Stimulated activated CD4-positive, alpha-beta T cell treated with anti-CD3 and anti-CD28 coated beads, Interleukin-4, amount 100 ng/mL, for 48 hours (primary cell): ENCODE measurements around the gene SCAPER.
"Not testable (repeated sequence)": the region's sequence is repeated elsewhere in the genome, so short reads cannot be mapped to it uniquely, and the experiment has no call there.

ENCODE experiments used
- DNase-seq, 2 donors: peaks; one replicate each; pipeline ENCODE4 v3.0.0-alpha.2; 2020; ENCODE audit warnings: low read depth in 2 of 2

Gene SCAPER

GRCh38 chr15:76787273-76787672, 117.9 kb downstream of the SCAPER start:
- no peak for DNase-seq

- no peak for DNase-seq
Observed at GRCh38 chr15:76776969-76777368, 128.2 kb downstream of the SCAPER start.

GRCh38 chr15:76776480-76776879, 128.7 kb downstream of the SCAPER start:
- no peak for DNase-seq

- DNase-seq = no peak
Observed at GRCh38 chr15:76773234-76773633, 131.9 kb downstream of the SCAPER start.

GRCh38 chr15:76772776-76773175, 132.4 kb downstream of the SCAPER start:
- no peak for DNase-seq

- DNase-seq = no peak
Observed at GRCh38 chr15:76764004-76764403, 141.1 kb downstream of the SCAPER start.

GRCh38 chr15:76763554-76763953, 141.6 kb downstream of the SCAPER start:
- no peak for DNase-seq

- no peak for DNase-seq
Observed at GRCh38 chr15:76756381-76756780, 148.8 kb downstream of the SCAPER start.

- DNase-seq = no peak
Observed at GRCh38 chr15:76753771-76754170, 151.4 kb downstream of the SCAPER start.

GRCh38 chr15:76753131-76753530, 152.0 kb downstream of the SCAPER start:
- no peak for DNase-seq

- DNase-seq = no peak
Observed at GRCh38 chr15:76752549-76752948, 152.6 kb downstream of the SCAPER start.

- no peak for DNase-seq
Observed at GRCh38 chr15:76737573-76737972, 167.6 kb downstream of the SCAPER start.

- not testable (repeated sequence) for DNase-seq
Observed at GRCh38 chr15:76732321-76732720, 172.8 kb downstream of the SCAPER start.

GRCh38 chr15:76730262-76730661, 174.9 kb downstream of the SCAPER start:
- DNase-seq = no peak

GRCh38 chr15:76718863-76719262, 186.3 kb downstream of the SCAPER start:
- DNase-seq = no peak

- DNase-seq = no peak
Observed at GRCh38 chr15:76714950-76715349, 190.2 kb downstream of the SCAPER start.

- DNase-seq = no peak
Observed at GRCh38 chr15:76711351-76711827, 193.8 kb downstream of the SCAPER start.

- DNase-seq = not testable (repeated sequence)
Observed at GRCh38 chr15:76704032-76704431, 201.1 kb downstream of the SCAPER start.

GRCh38 chr15:76696840-76697239, 208.3 kb downstream of the SCAPER start:
- DNase-seq = no peak

- DNase-seq = not testable (repeated sequence)
Observed at GRCh38 chr15:76692546-76692945, 212.6 kb downstream of the SCAPER start.

GRCh38 chr15:76687592-76687991, 217.5 kb downstream of the SCAPER start:
- not testable (repeated sequence) for DNase-seq

- no peak for DNase-seq
Observed at GRCh38 chr15:76684002-76684401, 221.1 kb downstream of the SCAPER start.

GRCh38 chr15:76682833-76683232, 222.3 kb downstream of the SCAPER start:
- no peak for DNase-seq

GRCh38 chr15:76682259-76682658, 222.9 kb downstream of the SCAPER start:
- DNase-seq = no peak
